ENCODE measurements around the gene SPATS2. TPM values are rescaled to one million over a fixed set of nuclear protein-coding genes. Genes with fewer than 3 reads are reported as not detected.

SPATS2 gene
- polyA plus RNA-seq, 1 of the 3 experiments (the other 2 are of a cell fraction) = 72.9 TPM

- Histone ChIP-seq H3F3A (replicated peaks; ENCODE audit: insufficient read depth) (no peaks in the 10 kb centered on the region), H3K4me3 (ENCODE audit: low read depth in 2 of 2, low read length in 1 of 2) (no peak overlapping the region), H3K27me3 (ENCODE audit: insufficient read depth) (no peaks in the 10 kb centered on the region), H3K36me3 (replicated peaks in 1 of 2; ENCODE audit: control insufficient read depth in 1 of 2, insufficient read depth in 2 of 2, low read length in 1 of 2) (peaks cover 0 to 11% of the 10 kb centered on the region in 2 experiments), H3K9me3 (no peaks in the 10 kb centered on the region), H3K9me2 (no peaks in the 10 kb centered on the region), H3K4me1 (ENCODE audit: control insufficient read depth in 1 of 2, insufficient read depth in 2 of 2, low read depth in 1 of 2, low read length in 1 of 2) (no peaks in the 10 kb centered on the region; a peak in 1 of 4 replicates), H2AFZ (ENCODE audit: low read depth) (no peak overlapping the region), H3K4me2 (no peak overlapping the region), H3K79me2 (ENCODE audit: insufficient read depth) (peaks cover 95% of the 10 kb centered on the region), H4K20me1 (ENCODE audit: insufficient read depth) (no peaks in the 10 kb centered on the region), H3K9ac (no peak overlapping the region), H3K27ac (ENCODE audit: low read depth in 2 of 2, low read length in 1 of 2) (no peak overlapping the region; a peak in 1 of 4 replicates)
- ChIA-PET POLR2A (interaction anchor here (1.0 kb wide), 1 partner anchor 9 kb away, joined by 3 read pairs; no protein-coding TSS in a partner anchor), CTCF (interaction anchor here (1.3 kb wide), 1 partner anchor 30 kb away, joined by 3 read pairs; no protein-coding TSS in a partner anchor)
- WGBS (ENCODE audit: low lambda C conversion rate) = 94% methylated on average over 1 of the region's 1 CpG
- TF ChIP-seq FOXJ3 (CRISPR knock-in tag; IDR thresholded peaks at IDR 0.05) (no peak), TAF1 (IDR thresholded peaks at IDR 0.05; ENCODE audit: borderline replicate concordance, low read depth, low read length) (no peak), CTCF (IDR thresholded peaks at IDR 0.05) (no peak), EP300 (IDR thresholded peaks at IDR 0.05; ENCODE audit: borderline replicate concordance in 1 of 2, low read depth in 1 of 2, low read length in 1 of 2) (no peak), USF2 (IDR thresholded peaks at IDR 0.05; ENCODE audit: borderline replicate concordance, low read depth, low read length) (no peak)
- no peak for DNase-seq
Observed at GRCh38 chr12:49471557-49471956, 104.3 kb downstream of the SPATS2 start.

- H3K79me2 ChIP-seq (ENCODE audit: insufficient read depth) = peaks cover 96% of the 10 kb centered on the region
- DNase-seq = no peak
- H3K36me3 ChIP-seq (replicated peaks in 1 of 2; ENCODE audit: control insufficient read depth in 1 of 2, insufficient read depth in 2 of 2, low read length in 1 of 2) = peaks cover 0 to 15% of the 10 kb centered on the region in 2 experiments
- TF ChIP-seq ELF1 (IDR thresholded peaks at IDR 0.05) (no peak), FOXM1 (IDR thresholded peaks at IDR 0.05; ENCODE audit: low read depth) (no peak), IRF3 (IDR thresholded peaks at IDR 0.05; ENCODE audit: low read depth, low read length) (no peak), RXRA (IDR thresholded peaks at IDR 0.05; ENCODE audit: borderline replicate concordance, low read depth) (no peak), ZBTB33 (IDR thresholded peaks at IDR 0.05; ENCODE audit: borderline replicate concordance, low read depth) (no peak)
- H3K4me2 ChIP-seq = no peak overlapping the region
- H3K9me2 ChIP-seq = no peaks in the 10 kb centered on the region
- no peaks in the 10 kb centered on the region for H3K9me3 ChIP-seq
- no peaks in the 10 kb centered on the region for H4K20me1 ChIP-seq (ENCODE audit: insufficient read depth)
- H3K27me3 ChIP-seq (ENCODE audit: insufficient read depth) = no peaks in the 10 kb centered on the region
- H2AFZ ChIP-seq (ENCODE audit: low read depth) = no peak overlapping the region
- CTCF ChIA-PET = no interaction called here
- H3K4me3 ChIP-seq (ENCODE audit: low read depth in 2 of 2, low read length in 1 of 2) = no peak overlapping the region
- H3K27ac ChIP-seq (ENCODE audit: low read depth in 2 of 2, low read length in 1 of 2) = no peak overlapping the region
- 95% methylated on average over 12 of the region's 12 CpGs for WGBS (ENCODE audit: low lambda C conversion rate)
- POLR2A ChIA-PET = no interaction called here
- no peak overlapping the region for H3K9ac ChIP-seq
- H3F3A ChIP-seq (replicated peaks; ENCODE audit: insufficient read depth) = peaks cover 11% of the 10 kb centered on the region
- H3K4me1 ChIP-seq (ENCODE audit: control insufficient read depth in 1 of 2, insufficient read depth in 2 of 2, low read depth in 1 of 2, low read length in 1 of 2) = no peaks in the 10 kb centered on the region; a peak in 2 of 4 replicates
Observed at GRCh38 chr12:49476091-49476490, 108.8 kb downstream of the SPATS2 start.
